T-helper 1 cell (primary cell): Measurements from ENCODE around the gene CBX7.

Experiments used
- DNase-seq, 5 donors: peaks; one replicate each; pipeline ENCODE4 v3.0.0-alpha.2; 2012 to 2020

The CBX7 gene

DNA sequence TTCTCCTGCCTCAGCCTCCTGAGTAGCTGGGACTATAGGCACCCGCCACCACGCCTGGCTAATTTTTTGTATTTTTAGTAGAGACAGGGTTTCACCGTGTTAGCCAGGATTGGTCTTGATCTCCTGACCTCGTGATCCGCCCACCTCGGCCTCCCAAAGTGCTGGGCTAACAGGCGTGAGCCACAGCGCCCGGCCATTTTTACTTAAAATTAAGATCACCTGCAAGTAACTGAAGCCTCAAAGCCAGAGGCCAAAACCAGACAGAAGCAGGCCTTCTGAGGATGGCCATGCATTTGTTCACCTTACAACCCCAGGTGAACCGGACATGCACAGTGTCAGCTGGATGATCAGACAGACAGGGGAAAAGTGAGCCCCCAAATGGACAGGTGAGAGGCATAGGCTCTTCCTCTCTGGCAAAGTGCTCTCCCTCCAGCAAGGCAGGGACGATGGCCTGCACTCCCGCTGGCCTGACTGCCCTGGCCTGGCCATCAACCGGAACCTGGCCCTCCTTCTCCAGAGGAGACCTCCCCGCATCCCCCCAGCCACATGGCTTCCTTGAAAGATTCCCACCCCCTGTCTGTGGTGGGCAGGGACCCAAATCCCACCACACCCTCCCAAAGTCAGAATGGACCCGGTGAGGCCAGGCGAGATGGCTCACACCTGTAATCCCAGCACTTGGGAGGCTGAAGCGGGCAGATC, 29.6 kb downstream of the CBX7 start:
- DNase-seq, result no peak

DNA sequence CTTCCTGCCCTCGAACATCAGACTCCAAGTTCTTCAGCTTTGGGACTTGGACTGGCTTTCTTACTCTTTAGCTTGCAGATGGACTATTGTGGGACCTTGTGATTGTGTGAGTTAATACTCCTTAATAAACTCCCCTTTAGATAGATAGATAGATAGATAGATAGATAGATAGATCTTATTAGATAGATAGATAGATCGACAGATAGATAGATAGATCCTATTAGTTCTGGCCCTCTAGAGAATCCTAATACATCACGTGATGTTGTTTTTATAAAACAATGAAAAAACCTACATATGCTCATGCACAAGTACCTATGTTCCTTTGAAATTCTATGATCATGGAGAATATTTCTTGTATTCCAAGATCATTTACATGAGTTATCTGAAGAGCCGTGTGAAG, 31.5 kb downstream of the CBX7 start:
- DNase-seq, result no peak

DNA sequence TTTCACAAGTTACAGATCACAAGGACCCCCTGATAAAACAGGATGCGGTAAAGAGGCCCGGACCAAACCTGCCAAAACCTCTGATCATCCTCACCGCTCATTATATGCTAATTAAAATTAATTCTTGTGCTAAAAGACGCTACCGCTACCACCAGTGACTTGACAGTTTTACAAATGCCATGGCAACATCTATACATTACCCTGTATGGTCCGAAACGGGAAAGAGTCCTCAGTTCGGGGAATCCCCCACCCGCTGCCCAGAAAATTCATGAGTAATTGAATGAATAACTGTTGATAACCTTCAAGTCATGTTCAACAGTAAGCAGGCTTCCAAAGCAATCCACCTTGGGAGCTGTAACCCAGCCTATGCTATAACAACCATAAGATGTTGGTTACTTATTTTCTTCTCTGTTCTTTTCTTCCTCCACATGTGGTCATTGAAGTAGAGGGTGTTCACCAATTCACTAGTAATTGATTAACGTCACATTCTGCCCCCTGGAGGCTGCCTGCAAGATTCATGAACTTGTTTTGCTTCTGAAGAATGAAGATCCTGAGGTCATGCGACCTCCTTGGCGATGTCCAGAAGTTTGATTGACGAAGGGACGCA, 34.8 kb downstream of the CBX7 start:
- peak; percentile 27 to 85 (median 61) for DNase-seq

DNA sequence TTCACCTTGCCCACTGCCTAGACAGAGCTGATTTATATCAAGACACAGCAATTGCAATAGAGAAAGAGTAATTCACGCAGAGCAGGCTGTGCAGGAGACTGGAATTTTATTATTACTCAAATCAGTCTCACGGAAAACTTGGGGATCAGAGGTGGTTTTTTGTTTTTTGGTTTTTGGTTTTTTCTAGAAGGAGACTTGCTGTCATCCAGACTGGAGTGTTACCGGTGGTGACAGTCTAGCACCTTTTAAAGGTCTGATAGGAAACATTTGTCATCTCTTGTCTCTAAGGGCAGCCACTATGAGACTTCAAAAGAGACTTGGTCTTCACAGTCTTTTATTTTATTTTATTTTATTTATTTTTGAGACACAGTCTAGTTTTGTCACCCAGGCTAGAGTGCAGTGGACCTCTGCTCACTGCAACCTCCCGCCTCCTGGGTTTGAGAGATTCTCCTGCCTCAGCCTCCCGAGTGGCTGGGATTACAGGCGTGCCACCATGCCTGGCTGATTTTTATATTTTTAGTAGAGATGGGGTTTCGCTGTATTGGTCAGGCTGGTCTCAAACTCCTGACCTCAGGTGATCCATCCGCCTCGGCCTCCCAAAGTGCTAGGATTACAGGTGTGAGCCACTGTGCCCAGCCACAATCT, 36.4 kb downstream of the CBX7 start:
- DNase-seq, result no peak

DNA sequence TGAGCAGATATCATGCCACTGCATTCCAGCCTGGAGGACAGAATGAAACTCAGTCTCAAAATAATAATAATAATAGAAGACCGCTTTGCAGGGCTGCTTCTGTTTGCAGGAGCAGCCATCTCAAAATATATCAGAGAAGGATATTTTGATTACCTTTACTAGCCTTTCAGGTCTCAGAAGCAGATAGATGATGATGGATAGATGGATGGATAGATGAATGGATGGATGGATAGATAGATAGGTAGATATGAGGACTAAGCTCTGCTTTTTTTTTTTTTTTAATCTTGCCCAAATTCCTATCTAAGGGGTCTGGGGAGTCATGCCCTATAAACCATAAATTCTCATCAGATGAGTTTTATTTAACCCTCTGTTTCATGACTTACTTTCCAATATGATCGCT, 36.9 kb downstream of the CBX7 start:
- DNase-seq, result no peak

DNA sequence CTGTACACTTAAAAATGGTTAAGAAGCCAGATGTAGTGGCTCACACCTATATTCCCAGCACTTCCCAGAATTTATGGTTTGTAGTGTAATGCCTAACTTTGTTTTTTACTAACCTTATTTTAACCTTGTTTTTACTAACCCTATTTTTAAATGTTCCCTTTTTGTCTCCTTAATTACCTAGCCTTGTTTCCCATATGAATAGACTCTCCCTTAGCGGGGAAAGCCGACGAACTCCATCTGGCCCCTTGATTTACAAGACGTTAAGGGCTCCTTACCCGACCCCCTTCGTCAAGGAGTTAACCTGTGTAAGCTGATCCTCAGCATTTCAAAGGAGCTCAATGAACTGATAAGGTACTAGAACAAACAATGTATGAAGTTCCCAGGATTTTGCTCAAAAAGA, 38.4 kb downstream of the CBX7 start:
- DNase-seq, result no peak

DNA sequence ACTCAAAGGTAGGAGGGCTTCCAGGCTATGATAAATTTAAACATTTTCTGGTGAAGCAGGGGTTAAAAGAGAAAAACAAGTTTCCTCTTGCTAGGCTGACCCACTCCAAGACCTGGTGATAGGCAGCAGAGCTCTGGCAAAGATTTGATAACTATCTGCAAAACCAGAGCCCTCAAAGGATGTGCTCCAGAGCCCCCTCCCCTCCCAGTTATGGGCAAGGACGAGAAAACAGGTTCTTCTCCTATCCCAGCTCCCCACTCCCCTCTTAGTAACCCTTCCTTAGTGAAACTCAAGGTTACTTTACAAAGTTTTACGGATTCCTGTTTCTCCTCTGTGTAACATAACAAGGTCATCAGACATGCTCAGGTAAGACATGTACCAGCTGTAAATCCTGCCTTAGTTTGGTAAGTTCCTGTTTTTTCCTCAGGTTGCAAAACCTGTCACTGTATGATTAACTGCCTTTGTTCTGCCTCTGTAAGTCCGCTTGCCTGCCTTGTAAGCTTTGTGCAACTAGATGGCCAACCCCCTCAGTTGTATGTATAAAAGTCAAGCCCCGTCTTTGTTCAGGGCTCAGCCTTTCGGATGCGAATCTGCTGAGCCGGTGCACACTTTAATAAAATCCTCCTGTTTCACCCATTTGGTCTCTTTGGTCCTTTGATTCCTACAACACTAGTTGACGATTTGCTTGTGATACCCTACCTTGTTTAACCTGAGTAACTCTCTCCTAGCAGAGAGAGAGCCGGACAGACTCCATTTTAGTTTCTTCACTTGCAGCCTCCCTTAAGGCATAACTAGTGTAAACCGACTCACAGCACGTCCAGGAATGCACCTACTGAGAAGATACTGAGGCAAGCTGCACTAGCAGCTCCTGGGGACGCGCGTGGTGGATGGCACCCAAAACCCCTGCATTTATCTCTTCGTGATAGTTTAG, 41.6 kb downstream of the CBX7 start:
- DNase-seq, result no peak

DNA sequence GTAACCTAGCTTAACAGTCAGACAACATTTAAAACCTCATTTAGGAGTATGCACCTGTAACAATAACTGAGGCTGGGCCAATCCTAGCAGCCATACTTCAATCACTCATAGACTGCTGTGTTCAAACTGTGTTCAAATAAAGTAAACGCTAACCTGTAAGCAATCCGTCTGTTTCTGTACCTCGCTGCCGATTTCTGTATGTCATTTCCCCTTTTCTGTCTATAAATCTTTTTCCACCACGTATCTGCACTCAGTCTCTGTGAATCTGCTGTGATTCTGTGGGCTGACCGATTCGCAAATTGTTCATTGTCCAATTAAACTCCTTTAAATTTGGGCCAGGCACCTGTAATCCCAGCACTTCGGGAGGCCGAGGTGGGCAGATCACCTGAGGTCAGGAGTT, 43.1 kb downstream of the CBX7 start:
- no peak for DNase-seq

DNA sequence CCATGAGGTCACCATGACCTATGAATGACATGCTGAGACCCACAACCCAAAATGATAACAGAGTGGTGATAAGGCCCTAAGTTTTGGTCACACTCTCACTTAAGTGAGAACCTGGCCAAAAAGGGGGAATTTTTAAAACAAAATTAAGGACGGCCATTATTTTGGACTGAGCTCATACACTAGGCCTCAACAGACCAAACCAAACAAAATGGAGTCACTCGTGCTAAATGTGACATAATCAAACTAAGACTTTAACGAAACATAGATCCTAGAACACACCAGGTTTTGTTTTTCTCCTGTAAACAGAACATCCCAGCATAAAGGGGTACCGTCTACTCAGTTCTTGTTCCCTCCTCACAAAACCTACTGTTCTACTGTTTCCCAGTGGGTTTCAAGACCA, 44.0 kb downstream of the CBX7 start:
- DNase-seq, result no peak

DNA sequence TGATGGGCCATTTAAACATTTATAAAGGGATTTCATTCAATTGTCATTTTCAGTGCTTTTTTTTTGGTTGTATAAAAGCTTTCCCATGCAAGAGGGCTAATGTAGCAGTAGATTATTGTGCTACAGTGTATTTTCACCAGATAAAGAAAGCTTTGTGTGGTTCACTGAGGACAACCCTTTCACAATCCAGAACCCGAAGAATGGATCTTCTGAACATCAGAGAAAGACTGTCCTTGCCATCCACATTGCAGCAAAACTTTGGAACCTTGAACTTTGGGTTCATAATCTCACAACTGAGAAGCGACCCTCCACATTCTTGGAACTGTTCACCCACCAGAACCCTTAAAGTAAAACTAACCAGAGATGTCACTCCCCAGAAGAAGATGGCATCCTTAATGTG, 46.2 kb downstream of the CBX7 start:
- no peak for DNase-seq

DNA sequence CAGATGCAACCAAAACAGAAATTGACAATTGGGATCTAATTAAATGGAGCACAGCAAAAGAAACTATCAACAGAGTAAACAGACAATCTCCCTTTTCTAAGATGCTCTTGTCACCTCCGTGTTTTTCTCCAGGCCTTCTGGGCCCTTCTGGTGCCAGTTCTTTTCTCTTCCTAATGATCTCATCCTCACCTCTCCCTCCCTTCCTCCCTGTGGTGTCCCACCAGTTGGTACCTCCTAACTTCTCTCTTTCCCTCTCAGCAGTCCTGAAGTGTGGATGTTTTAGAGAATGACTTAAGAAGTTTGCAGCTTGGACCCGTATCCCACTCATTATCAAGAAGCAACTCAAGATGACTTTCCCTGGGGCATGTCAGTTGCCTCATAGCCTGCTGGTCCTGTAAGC, 49.0 kb downstream of the CBX7 start:
- no peak for DNase-seq

DNA sequence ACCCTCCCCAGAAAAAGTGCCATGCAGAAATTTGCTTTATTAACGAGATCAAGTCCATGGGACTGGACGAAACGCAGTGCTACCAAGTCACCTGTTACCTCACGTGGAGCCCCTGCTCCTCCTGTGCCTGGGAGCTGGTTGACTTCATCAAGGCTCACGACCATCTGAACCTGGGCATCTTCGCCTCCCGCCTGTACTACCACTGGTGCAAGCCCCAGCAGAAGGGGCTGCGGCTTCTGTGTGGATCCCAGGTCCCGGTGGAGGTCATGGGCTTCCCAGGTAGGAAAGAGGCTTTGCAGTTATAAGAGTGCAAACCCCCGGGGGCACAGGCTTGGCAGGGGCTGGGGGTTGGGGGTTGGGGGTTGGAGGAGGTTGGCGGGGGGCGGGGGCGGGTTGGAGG, 51.3 kb downstream of the CBX7 start:
- DNase-seq, result no peak

DNA sequence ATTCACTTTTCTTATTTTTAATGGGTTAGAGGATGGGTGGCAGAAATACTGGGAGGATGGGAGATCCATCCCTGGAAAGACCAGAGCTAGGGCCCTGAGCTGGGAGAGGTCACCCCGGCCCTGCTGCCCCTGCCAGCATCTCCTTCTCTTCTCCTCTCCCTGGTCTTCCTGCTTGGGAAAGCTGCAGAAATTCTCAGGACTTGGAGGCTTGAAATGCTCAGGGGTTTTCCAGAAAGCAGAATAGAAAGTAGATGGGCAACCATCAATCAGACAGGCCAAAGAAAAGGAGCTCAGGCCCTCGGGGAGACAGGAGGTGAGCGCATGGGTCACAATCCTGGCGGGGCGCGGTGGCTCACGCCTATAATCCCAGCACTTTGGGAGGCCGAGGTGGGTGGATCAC, 53.9 kb downstream of the CBX7 start:
- DNase-seq, result no peak

DNA sequence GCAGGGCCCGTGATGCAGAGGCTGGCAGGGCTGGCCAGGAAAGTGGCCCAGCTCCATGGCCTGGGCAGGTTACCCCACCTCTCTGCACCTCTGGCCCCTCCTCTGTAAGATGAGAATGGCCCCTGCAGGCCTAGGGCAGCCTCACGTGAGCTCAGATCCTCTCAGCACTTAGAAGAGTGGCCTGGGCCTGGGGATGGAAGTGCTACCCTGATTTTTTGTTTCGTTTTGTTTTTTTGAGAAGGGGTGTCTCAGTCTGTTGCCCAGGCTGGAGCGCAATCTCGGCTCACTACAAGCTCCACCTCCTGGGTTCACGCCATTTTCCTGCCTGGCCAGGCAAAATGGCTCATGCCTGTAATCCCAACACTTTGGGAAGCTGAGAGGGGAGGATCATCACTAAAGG, 54.5 kb downstream of the CBX7 start:
- no peak for DNase-seq

DNA sequence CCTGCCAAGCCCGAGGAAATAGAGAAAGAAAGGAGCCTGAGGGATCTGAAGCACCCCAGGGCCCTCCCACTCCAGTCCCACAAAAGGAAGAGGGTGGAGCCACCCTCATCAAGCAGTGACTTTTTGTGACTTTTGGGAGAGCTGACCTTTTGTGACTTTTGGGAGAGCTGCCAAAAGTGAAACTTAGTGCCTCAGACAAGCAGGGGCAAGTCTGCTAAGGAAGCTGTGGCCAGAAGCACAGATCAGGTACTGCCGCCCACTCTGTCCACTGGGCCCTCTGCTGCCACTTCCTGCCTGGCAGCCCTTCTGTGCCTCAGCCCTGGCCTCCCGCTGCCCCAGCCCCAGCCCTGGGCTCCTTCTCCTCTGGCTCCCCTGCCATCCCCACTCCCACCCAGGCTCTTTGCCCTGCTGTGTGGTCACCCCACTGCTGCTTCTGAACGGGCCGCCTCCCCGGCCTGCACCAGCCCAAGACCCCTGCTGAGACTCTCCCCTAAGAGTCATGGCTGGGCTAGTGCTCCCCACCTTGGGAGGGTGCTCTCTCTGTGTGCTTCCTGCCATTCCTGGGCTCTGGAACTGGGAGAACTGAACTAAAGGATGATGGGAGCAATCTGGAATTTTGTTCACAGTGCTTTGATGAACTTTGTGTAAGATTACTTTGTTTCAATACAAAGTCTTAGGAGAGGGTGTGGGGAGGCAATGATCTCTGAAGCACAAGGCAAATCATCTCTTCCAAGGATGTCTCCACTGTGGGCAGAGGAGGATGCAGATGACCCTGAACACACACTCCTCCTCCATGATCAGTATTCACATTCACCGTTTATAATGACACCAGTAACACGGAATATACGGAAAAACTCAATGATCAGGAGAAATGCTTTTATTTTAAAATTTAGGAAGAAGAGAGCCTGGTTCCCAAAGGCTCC, 55.1 kb downstream of the CBX7 start, which contains the start of gene APOBEC3H:
Gene APOBEC3H, plus strand, starts transcription at position 147 of the 923 bp plus-strand sequence. CDS start 3,035 bp downstream, outside the sequence.
- peak in 1 of 5 donors; percentile 70 for DNase-seq

DNA sequence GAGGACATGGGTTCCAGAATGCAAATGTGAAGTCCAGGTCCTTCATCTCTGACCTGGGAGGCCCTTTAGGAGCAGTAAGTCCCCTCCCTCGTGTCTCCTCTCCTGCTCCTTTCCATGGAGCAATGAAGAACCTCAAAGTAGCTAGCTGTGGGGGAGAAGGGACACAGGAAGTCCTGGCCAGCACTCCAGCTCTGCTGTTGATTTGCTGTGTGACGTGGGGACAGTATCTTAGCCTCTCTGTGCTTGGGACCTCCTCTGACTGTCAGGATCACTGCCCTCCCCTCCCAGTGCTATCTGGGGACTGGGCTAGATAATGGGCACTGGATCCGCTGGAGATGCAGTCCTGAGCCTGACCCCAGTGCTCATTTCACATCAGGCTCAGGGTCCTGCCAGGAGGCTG, 56.5 kb downstream of the CBX7 start:
- DNase-seq, result no peak

DNA sequence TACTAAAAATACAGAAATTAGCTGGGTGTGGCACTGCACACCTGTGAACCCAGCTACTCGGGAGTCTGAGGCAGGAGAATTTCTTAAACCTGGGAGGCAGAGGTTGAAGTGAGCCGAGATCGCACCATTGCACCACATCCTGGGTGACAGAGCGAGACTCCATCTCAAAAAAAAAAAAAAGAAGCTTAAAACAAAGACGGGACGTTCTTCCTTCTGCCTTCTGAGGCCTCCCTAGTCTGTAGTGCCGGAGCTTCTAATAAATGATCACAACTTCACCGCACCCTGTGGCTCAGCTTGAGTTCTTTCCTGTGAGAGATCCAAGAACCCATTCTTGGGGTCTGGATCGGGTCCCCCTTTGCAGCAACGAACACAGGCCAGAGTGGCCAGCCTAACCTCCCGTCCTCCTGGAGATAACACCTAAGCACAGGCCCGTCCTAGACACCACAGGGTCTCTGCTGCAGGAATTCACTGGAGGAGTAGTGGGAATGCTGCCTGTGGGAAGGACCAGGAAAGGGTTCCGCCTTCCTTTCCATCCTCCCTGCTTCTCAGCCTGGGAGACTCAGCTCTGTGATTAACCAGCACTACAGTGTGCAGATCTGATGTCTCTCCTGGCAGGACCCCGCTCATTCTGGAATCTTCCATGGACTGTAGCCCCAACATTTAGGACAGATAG, 57.6 kb downstream of the CBX7 start:
- peak in 2 of 5 donors; percentile 35 to 67 for DNase-seq

DNA sequence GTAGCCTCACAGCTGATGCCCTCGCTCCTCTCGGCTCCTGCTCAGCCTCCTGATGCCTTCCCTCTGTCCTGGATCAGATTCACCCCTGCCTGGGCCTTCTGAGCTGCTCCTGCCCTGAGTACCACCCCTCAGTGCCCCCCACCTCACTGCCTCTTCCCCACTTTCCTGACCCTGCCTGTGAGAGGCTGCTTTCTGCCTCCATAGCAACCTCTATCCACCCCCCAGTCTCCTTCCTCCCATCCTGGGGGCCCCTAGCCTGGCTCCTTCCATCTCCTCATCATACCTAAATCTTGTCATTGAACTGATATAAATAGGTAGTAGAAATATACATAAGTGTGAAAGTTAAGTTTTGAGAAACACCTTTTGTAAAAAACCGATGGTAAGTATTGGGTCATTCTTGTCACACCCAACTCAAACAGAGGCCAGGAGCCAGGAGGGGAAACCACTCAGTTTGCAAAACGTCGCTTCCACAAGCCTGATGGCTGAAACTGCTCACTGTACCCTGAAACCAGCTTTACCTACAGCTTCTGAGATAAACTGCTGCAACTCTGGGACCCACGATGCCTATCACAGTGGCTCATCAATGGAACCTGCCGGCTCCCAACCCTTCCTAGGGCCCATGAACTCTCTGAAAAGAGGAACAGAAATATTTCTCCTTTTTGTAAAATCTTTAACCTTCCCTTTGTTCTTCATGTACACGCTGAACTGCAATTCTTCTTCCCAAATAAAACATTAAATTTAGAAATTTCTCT, 60.2 kb downstream of the CBX7 start:
- peak in 1 of 5 donors; percentile 70 for DNase-seq

DNA sequence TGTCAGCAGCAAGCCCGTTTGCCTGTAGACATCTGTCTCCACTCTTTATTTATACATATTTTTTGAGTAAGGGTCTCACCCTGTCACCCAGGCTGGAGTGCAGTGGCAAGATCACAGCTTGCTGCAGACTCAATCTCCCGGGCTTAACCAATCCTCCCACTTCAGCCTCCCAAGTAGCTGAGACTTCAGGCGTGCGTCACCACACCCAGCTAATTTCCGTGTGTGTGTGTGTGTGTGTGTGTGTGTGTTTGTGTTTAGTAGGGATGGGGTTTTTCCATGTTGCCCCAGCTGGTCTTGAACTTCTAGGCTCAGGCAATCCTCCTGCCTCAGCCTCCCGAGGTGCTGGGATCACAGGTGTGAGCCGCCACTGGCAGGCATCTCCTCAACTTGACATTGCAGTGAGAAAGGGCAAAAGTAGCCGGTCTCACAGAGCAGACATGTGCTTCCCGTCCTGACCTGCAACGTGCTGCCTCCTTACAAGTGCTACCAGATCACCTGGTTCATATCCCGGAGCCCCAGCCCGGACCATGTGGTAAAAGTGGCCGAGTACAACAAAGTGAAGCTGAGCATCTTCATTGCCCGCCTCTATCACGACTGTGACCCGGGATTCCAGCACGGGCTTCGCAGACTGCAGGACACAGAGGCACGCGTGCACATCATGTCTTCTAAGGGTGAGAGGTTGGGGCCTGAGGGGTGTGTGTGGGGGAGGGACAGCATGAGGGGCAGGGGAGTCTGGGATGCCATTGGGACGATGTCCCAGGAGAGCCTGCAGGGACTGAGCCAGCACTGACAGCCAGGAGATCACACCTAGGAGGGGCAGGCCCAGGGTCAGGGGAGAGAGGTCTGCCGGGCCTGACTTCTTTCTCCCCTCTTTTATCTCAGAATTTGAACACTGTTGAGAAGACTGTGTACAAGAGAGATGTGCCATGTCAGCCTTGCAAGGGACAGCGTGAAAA, 61.1 kb downstream of the CBX7 start:
- DNase-seq, result peak in 1 of 5 donors; percentile 30
